ENCODE data around the gene ASPRV1. TPM values are rescaled to one million over a fixed set of nuclear protein-coding genes. Genes with fewer than 3 reads are reported as not detected.

The ASPRV1 gene
- total and polyA plus RNA-seq, 4 donors = 3.1 to 7.7 (median 6.0) TPM

DNA sequence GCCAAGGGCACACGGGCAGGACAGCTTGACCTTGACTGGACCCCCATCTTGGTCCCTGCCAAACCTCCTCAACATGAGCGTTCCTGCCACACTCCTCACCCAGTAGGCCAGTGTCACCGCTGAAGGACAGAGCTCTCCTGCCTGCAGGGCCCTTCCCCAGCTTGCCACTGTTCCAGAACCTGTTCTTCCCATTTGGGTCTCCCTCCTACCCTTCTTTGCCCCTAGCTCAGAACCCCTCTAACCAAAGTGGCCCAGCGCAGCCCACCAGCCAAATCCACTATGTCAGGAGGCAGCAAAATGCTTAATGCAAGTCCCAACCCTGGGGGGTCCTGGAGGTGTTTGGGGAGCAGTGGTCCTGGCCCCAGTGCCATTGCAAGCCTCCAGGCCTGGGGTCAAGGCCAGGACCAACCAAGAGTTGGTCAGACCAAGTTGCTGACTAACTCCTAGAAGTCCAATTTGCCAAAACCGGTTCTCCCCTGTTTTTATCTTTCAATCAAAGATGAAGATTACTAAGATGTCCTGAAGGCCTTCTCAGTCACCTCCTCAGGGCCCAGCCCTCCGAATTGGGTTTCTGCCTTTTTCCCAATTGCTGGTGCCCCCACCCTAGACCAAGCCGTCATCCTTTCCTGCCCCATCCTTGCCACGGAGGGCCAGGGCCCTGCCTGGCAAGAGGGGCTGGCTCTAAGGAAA, 4.5 kb upstream of the ASPRV1 start:
- Histone ChIP-seq H3K4me1 (ENCODE audit: control insufficient read depth, insufficient read depth, low read length) (no peaks in the 10 kb centered on the region), H3K36me3 (ENCODE audit: control insufficient read depth, insufficient read depth, low read length) (peaks cover 14% of the 10 kb centered on the region), H3K27ac (ENCODE audit: low read depth, low read length) (no peak overlapping the region), H3K9me3 (ENCODE audit: control insufficient read depth, insufficient read depth, low read length) (no peaks in the 10 kb centered on the region), H3K4me3 (ENCODE audit: low read depth, low read length) (no peak overlapping the region), H3K27me3 (ENCODE audit: control insufficient read depth, insufficient read depth, low read length) (no peaks in the 10 kb centered on the region)
- 93% methylated on average over 6 of the region's 8 CpGs for WGBS (ENCODE audit: insufficient coverage)
- no peak for DNase-seq (ENCODE audit: low read depth in 4 of 6, low spot score in 6 of 6)

DNA sequence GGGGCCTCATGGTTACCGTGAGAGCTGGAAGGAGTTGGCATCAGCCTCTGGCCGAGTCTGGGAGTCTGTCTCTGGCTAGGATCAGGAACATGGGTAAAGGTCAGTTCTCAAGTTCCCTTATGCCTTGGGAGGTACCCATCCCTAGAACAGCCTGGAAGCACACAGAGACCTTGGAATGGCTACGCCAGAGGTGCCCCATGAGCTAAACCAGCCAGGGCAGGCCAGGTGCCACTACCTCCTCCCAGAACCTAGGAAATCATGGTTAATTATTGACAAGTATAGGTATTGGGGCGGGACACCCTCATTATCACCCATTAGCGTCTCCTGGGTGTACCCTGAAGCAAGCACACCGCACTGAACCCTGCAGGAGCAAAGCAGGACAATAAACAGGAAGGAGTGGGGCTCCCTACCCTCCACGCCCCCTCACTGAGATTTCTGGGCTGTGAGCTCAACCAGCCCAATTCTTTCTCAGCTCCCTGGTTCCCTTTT, 3.0 kb upstream of the ASPRV1 start:
- 93% methylated on average over 5 of the region's 7 CpGs for WGBS (ENCODE audit: insufficient coverage)
- H3K9me3 ChIP-seq (ENCODE audit: control insufficient read depth, insufficient read depth, low read length) = no peaks in the 10 kb centered on the region
- H3K36me3 ChIP-seq (ENCODE audit: control insufficient read depth, insufficient read depth, low read length) = peaks cover 17% of the 10 kb centered on the region
- no peak for DNase-seq (ENCODE audit: low read depth in 4 of 6, low spot score in 6 of 6)
- H3K4me3 ChIP-seq (ENCODE audit: low read depth, low read length) = no peak overlapping the region
- H3K27ac ChIP-seq (ENCODE audit: low read depth, low read length) = no peak overlapping the region
- H3K27me3 ChIP-seq (ENCODE audit: control insufficient read depth, insufficient read depth, low read length) = no peaks in the 10 kb centered on the region
- no peaks in the 10 kb centered on the region for H3K4me1 ChIP-seq (ENCODE audit: control insufficient read depth, insufficient read depth, low read length)

DNA sequence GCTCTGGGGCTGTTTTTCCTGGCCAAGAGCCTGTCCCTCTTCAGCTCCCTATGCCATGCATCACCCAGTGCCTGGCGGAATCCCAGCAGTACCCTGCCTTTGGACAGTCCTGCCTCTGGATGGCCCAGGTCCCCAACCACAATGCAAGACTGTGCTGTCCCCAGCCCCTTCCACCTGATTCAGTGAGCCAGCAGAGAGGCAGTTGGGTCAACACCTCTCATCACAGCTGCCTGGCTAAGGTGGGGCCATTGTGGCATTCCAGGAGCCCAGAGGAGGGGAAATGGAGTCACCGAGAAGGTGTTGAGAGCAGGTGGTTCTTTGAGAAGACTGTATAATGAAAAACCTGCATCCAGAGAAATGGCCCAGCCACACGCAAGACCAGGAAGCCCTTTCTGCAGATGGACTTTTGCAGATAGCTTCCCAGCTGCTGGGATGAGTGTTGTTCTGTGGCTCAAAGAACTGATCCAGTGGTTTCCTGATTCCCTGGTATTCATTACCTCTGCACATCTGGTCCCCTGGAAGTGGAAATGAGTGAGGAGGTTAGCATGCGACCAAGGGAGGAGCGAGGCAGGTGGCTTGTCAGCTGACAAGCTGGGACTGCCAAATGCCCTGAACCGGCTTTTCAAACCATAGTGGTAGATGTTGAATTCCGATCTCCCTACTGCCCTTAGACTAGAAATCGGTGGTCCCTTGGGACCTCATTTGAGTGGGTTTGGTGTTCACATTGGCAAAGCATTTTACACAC, 1.7 kb upstream of the ASPRV1 start:
- WGBS (ENCODE audit: insufficient coverage) = 89% methylated on average over 6 of the region's 8 CpGs
- Histone ChIP-seq H3K9me3 (ENCODE audit: control insufficient read depth, insufficient read depth, low read length) (no peaks in the 10 kb centered on the region), H3K4me3 (ENCODE audit: low read depth, low read length) (no peak overlapping the region), H3K36me3 (ENCODE audit: control insufficient read depth, insufficient read depth, low read length) (peaks cover 17% of the 10 kb centered on the region), H3K4me1 (ENCODE audit: control insufficient read depth, insufficient read depth, low read length) (no peaks in the 10 kb centered on the region), H3K27ac (ENCODE audit: low read depth, low read length) (no peak overlapping the region), H3K27me3 (ENCODE audit: control insufficient read depth, insufficient read depth, low read length) (no peaks in the 10 kb centered on the region)
- no peak for DNase-seq (ENCODE audit: low read depth in 4 of 6, low spot score in 6 of 6)

DNA sequence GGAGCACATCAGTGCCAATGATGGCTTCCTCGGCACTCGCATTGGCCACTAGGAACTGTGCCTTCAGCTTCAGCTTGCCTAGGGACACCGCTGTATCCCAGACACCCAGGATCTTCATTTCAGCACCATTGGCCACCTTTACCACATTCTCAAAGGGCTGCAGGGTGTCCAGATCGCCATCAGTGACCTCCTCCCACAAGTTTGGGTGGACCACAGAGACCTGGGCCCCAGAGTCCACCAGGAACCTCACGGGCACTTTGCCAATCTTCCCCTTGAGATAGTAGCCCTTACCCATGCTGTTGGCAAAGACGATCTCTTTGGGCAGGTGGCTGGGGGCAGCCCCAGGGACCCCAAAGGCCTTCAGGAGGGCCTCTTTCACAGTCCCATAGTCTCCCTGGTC, 610 bp downstream of the ASPRV1 start:
- Histone ChIP-seq H3K4me1 (ENCODE audit: control insufficient read depth, insufficient read depth, low read length) (no peaks in the 10 kb centered on the region), H3K9me3 (ENCODE audit: control insufficient read depth, insufficient read depth, low read length) (no peaks in the 10 kb centered on the region), H3K27ac (ENCODE audit: low read depth, low read length) (no peak overlapping the region), H3K36me3 (ENCODE audit: control insufficient read depth, insufficient read depth, low read length) (peaks cover 17% of the 10 kb centered on the region), H3K27me3 (ENCODE audit: control insufficient read depth, insufficient read depth, low read length) (no peaks in the 10 kb centered on the region), H3K4me3 (ENCODE audit: low read depth, low read length) (no peak overlapping the region)
- no peak for DNase-seq (ENCODE audit: low read depth in 4 of 6, low spot score in 6 of 6)
- WGBS (ENCODE audit: insufficient coverage) = 95% methylated on average over 6 of the region's 6 CpGs

DNA sequence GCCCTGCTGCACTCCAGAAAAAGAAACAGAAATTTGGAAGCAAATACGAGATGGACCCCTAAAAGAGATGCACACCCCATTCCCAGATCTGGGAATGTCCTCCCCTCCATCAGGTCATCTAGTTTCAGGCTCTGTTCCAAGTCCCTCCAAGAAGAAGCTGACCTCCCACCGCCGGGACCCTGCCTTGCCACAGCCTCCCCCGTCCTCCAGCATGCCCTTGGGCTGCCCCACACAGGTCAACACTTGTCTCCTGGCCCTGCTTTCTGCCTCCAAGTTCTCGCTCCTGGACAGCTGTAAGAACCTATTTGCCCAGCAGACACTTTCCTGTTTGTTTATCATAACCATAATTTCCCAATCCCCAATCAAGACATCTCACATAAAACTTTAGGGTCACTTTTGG, 2.0 kb downstream of the ASPRV1 start:
- no peaks in the 10 kb centered on the region for H3K4me1 ChIP-seq (ENCODE audit: control insufficient read depth, insufficient read depth, low read length)
- no peak overlapping the region for H3K4me3 ChIP-seq (ENCODE audit: low read depth, low read length)
- H3K27ac ChIP-seq (ENCODE audit: low read depth, low read length) = no peak overlapping the region
- H3K27me3 ChIP-seq (ENCODE audit: control insufficient read depth, insufficient read depth, low read length) = no peaks in the 10 kb centered on the region
- DNase-seq (ENCODE audit: low read depth in 4 of 6, low spot score in 6 of 6) = no peak
- no peaks in the 10 kb centered on the region for H3K9me3 ChIP-seq (ENCODE audit: control insufficient read depth, insufficient read depth, low read length)
- peaks cover 17% of the 10 kb centered on the region for H3K36me3 ChIP-seq (ENCODE audit: control insufficient read depth, insufficient read depth, low read length)
- 79% methylated on average over 5 of the region's 5 CpGs for WGBS (ENCODE audit: insufficient coverage)

DNA sequence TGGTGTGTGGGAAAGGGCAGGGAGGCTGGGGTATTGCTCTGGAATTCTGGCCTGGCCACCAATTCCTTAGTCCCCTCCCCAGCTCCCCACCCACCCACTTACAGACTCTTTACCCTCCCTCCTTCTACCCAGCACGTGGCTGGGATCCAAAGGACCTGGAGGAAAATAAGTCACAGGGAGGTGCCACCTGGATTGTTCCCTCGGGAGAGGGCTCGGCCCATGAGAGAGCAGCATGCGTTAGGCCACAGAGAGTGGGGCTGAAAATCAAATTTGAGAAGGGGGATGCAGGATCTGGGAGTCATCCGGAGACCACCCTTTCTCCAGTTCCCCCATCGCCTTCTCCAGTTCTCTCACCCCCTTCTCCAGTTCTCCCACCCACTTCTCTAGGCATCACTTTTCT, 3.0 kb downstream of the ASPRV1 start:
- Histone ChIP-seq H3K27me3 (ENCODE audit: control insufficient read depth, insufficient read depth, low read length) (no peaks in the 10 kb centered on the region), H3K4me3 (ENCODE audit: low read depth, low read length) (no peak overlapping the region), H3K27ac (ENCODE audit: low read depth, low read length) (no peak overlapping the region), H3K4me1 (ENCODE audit: control insufficient read depth, insufficient read depth, low read length) (no peaks in the 10 kb centered on the region), H3K36me3 (ENCODE audit: control insufficient read depth, insufficient read depth, low read length) (peaks cover 17% of the 10 kb centered on the region), H3K9me3 (ENCODE audit: control insufficient read depth, insufficient read depth, low read length) (no peaks in the 10 kb centered on the region)
- no peak for DNase-seq (ENCODE audit: low read depth in 4 of 6, low spot score in 6 of 6)
- WGBS (ENCODE audit: insufficient coverage) = 87% methylated on average over 2 of the region's 6 CpGs

DNA sequence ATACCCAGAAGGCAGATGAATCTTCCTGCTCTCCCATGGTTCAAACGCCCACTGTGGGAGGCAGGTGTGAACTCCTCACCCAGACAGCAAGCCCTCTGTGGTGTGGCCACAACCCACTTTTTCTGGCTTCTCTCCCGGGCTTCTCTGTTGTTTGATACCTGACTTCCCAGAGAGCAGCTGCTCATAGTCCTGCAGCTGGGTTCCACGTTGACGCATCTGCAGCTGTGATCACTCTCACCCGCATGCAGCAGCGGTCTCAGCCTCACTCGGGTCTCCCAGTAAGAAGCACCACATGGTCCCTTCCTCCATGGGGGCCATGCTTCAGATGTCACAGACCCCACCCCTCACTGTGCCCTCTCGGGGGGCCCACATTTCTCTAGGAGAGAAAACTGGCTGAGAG, 3.5 kb downstream of the ASPRV1 start:
- 59% methylated on average over 6 of the region's 8 CpGs for WGBS (ENCODE audit: insufficient coverage)
- DNase-seq (ENCODE audit: low read depth in 4 of 6, low spot score in 6 of 6) = no peak
- Histone ChIP-seq H3K4me3 (ENCODE audit: low read depth, low read length) (no peak overlapping the region), H3K4me1 (ENCODE audit: control insufficient read depth, insufficient read depth, low read length) (no peaks in the 10 kb centered on the region), H3K27me3 (ENCODE audit: control insufficient read depth, insufficient read depth, low read length) (no peaks in the 10 kb centered on the region), H3K9me3 (ENCODE audit: control insufficient read depth, insufficient read depth, low read length) (no peaks in the 10 kb centered on the region), H3K27ac (ENCODE audit: low read depth, low read length) (no peak overlapping the region), H3K36me3 (ENCODE audit: control insufficient read depth, insufficient read depth, low read length) (peaks cover 17% of the 10 kb centered on the region)

DNA sequence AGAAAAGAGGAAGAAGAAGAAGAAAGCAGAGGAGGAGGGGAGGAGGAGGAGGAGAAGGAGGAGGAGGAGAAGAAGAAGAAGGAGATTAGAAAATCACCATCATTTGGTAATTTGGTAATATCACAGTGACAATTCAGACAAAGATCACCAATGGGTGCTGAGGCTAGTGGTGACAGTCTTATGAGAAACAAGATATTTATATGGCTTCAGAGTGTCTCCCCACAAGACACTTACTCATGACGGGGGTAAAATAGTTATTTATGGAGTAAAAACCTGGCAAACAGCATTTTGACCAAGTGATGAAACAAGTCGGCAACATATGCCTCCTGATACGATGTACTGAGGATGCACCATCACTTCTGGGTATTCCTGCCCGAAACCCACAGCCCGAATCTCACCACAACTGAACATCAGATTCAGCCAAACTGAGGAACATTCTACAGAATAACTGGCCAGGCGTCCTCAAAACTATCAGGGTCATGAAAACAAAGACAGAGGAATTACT, 4.9 kb downstream of the ASPRV1 start:
- Histone ChIP-seq H3K4me3 (ENCODE audit: low read depth, low read length) (no peak overlapping the region), H3K27ac (ENCODE audit: low read depth, low read length) (no peak overlapping the region), H3K4me1 (ENCODE audit: control insufficient read depth, insufficient read depth, low read length) (no peaks in the 10 kb centered on the region), H3K27me3 (ENCODE audit: control insufficient read depth, insufficient read depth, low read length) (no peaks in the 10 kb centered on the region), H3K36me3 (ENCODE audit: control insufficient read depth, insufficient read depth, low read length) (peaks cover 11% of the 10 kb centered on the region), H3K9me3 (ENCODE audit: control insufficient read depth, insufficient read depth, low read length) (no peaks in the 10 kb centered on the region)
- WGBS (ENCODE audit: insufficient coverage) = 90% methylated on average over 5 of the region's 6 CpGs
- DNase-seq (ENCODE audit: low read depth in 4 of 6, low spot score in 6 of 6) = no peak

DNA sequence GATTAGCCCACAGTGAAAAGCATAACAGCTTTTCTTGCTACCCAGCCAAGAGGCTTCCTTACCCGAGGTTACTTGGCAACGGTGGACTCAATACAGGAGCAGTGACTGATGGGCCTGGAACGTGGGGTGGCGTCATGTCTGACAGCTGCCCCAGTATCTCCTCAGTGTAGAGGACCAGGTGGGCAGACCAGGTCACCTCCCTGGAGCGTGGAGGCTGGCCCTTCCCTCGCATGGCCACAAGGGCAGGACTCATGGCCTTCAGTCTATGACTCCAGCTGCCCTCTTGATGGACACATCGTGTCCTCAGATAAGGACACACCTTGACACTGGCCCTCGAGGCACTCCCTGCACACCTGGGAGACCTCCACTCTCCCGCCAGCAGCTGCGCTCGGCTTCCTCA, 6.4 kb downstream of the ASPRV1 start:
- Histone ChIP-seq H3K36me3 (ENCODE audit: control insufficient read depth, insufficient read depth, low read length) (peaks cover 2% of the 10 kb centered on the region), H3K27ac (ENCODE audit: low read depth, low read length) (no peak overlapping the region), H3K4me1 (ENCODE audit: control insufficient read depth, insufficient read depth, low read length) (no peaks in the 10 kb centered on the region), H3K9me3 (ENCODE audit: control insufficient read depth, insufficient read depth, low read length) (no peaks in the 10 kb centered on the region), H3K27me3 (ENCODE audit: control insufficient read depth, insufficient read depth, low read length) (no peaks in the 10 kb centered on the region), H3K4me3 (ENCODE audit: low read depth, low read length) (no peak overlapping the region)
- 86% methylated on average over 10 of the region's 11 CpGs for WGBS (ENCODE audit: insufficient coverage)
- no peak for DNase-seq (ENCODE audit: low read depth in 4 of 6, low spot score in 6 of 6)

DNA sequence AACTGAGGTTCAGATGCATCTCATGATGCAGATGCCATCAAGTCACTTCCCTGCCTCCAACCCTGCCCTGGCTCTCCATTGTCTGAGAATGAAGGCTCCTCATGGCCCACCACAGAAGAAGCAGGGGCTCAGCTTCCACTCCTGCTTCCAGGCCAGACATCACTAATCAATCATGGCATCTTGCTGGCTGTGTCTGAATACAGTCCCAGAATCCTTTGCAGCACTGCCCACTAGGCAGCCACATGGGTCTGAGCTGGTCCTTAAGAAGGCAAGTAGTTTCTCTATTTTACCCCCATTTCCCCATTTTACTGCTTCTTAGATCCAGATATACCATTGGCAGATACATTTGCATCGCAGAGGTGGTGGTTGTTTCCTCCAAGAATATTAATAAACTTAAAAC, 7.3 kb downstream of the ASPRV1 start:
- Histone ChIP-seq H3K4me3 (ENCODE audit: low read depth, low read length) (no peak overlapping the region), H3K4me1 (ENCODE audit: control insufficient read depth, insufficient read depth, low read length) (no peaks in the 10 kb centered on the region), H3K27ac (ENCODE audit: low read depth, low read length) (no peak overlapping the region), H3K9me3 (ENCODE audit: control insufficient read depth, insufficient read depth, low read length) (no peaks in the 10 kb centered on the region), H3K36me3 (ENCODE audit: control insufficient read depth, insufficient read depth, low read length) (peaks cover 2% of the 10 kb centered on the region), H3K27me3 (ENCODE audit: control insufficient read depth, insufficient read depth, low read length) (no peaks in the 10 kb centered on the region)
- no CpG with 5 or more reads among the region's 1 CpG for WGBS (ENCODE audit: insufficient coverage)
- DNase-seq (ENCODE audit: low read depth in 4 of 6, low spot score in 6 of 6) = no peak
